Ectodermal cell (in vitro differentiated cells): ENCODE results near the gene PIH1D2.
"Not testable (repeated sequence)": the region's sequence is repeated elsewhere in the genome, so short reads cannot be mapped to it uniquely, and the experiment has no call there.

Experiments
- H3K27ac ChIP-seq: 2 replicates; pipeline ENCODE4 v1.7.0; 2013; ENCODE audit warnings: mild to moderate bottlenecking, low read depth, low read length; ENCODE audit not compliant: insufficient read depth, poor library complexity, severe bottlenecking
- H3K27me3 ChIP-seq: 2 replicates; pipeline ENCODE4 v1.7.0; 2013; ENCODE audit warnings: mild to moderate bottlenecking, low read length; ENCODE audit not compliant: insufficient read depth, control insufficient read depth, poor library complexity, severe bottlenecking
- H3K36me3 ChIP-seq: one replicate; pipeline ENCODE4 v1.7.0; 2013; ENCODE audit warnings: low read length; ENCODE audit not compliant: control insufficient read depth, insufficient read depth
- H3K4me1 ChIP-seq: one replicate; pipeline ENCODE4 v1.7.0; 2013; ENCODE audit warnings: low read length; ENCODE audit not compliant: control insufficient read depth, insufficient read depth
- H3K4me3 ChIP-seq: 2 replicates; pipeline ENCODE4 v1.7.0; 2013; ENCODE audit warnings: low read depth, low read length, control low read depth; ENCODE audit not compliant: insufficient read depth
- H3K9me3 ChIP-seq: 2 replicates; pipeline ENCODE4 v1.7.0; 2013; ENCODE audit warnings: mild to moderate bottlenecking, low read length, moderate library complexity; ENCODE audit not compliant: control insufficient read depth
- WGBS, 2 experiments: methylation state at CpG; one replicate each; pipeline ENCODE4 v1.1.7; 2013; ENCODE audit warnings: missing lambda C conversion rate in 2 of 2; 5-methylcytosine and 5-hydroxymethylcytosine counted together

Gene PIH1D2

DNA sequence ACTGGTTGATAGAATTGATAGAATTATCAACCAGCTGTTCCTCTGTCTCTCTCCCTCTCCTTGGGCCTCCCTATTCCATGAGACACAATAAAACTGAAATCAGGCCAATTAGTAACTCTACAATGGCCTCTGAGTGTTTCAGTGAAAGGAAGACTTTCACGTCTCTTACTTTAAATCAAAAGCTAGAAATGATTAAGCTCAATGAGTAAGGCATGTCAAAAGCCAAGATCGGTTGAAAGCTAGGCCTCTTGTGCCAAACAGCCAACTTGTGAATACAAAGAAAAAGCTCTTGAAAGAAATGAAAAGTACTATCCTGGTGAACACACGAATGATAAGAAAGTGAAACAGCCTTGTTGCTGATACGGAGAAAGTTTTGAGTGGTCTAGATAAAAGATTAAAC lies 16.6 kb downstream of the PIH1D2 start:
- H3K4me1 ChIP-seq, result no peaks in the 10 kb centered on the region
- peaks cover 37% of the 10 kb centered on the region for H3K36me3 ChIP-seq
- H3K4me3 ChIP-seq, result no peak overlapping the region
- no peak overlapping the region for H3K27ac ChIP-seq
- WGBS, 2 experiments, result 86% methylated on average over 4 of the region's 4 CpGs
- no peaks in the 10 kb centered on the region for H3K9me3 ChIP-seq
- H3K27me3 ChIP-seq, result no peaks in the 10 kb centered on the region

DNA sequence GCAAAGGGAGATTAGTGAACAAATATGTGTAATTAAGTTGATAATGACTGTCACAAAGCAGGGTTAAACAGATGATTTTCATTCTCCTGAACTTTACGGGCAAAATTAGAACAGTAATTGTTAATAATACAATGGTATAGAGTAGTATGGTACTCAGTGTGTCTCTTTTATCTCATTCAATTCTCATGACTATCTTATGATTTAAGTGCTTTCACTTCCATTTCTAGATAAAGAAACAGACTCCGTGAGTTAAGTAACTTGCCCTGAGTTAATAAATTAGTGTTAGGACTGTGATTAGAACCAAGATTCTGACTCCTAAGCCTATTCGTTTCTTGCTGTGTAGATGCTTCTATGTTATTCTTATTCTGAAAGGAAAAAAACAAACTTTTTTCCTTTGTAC lies 22.0 kb downstream of the PIH1D2 start:
- WGBS, 2 experiments, result 93 to 100% methylated on average over 3 of the region's 3 CpGs
- no peaks in the 10 kb centered on the region for H3K4me1 ChIP-seq

DNA sequence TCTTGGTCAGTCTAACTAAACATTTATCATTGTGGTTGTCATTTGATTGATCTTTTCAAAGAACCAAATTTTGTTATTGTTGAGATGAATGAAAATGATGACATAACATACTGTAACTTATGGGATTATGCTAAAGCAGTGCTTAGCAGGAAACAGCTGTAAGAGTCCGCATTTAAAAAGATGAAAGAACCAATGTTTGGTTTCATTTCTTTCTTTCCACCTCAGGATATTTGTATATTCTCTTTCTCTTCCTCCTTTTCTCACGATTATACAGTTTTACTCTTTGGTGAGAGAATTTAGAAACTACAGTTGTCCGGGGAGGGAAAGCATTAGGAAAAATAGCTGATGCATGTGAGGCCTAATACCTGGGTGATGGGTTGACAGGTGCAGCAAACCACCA lies 23.1 kb downstream of the PIH1D2 start:
- 91 to 97% methylated on average over 1 to 3 of the region's 3 CpGs for WGBS, 2 experiments

More for the DNA sequence above, 22.0 kb downstream of the PIH1D2 start:
- H3K9me3 ChIP-seq, result no peaks in the 10 kb centered on the region
- H3K27ac ChIP-seq, result no peak overlapping the region
- H3K4me3 ChIP-seq, result no peak overlapping the region
- no peaks in the 10 kb centered on the region for H3K27me3 ChIP-seq
- H3K36me3 ChIP-seq, result peaks cover 35% of the 10 kb centered on the region

DNA sequence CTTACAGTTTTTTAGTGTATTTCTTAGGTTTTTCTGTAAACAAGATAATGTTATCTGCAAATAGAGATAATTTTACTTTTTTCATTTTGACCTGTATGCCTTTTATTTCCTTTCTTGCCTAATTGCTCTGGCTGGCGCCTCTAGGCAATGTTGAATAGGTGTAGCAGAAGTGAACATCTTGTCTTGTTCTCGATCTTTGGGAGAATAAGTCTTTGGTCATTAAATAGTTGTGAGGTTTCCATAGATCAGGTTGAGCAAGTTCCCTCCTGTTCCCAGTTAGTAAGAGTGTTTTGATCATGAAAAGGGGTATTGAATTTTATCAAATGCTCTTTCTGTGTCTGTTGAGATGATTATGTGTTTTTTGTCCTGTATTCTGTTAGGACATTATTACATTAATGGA lies 24.0 kb downstream of the PIH1D2 start:
- Histone ChIP-seq H3K4me1 (no peaks in the 10 kb centered on the region), H3K4me3 (no peak overlapping the region), H3K27ac (no peak overlapping the region), H3K27me3 (no peaks in the 10 kb centered on the region), H3K36me3 (peaks cover 45% of the 10 kb centered on the region), H3K9me3 (no peaks in the 10 kb centered on the region)
- 48 to 49% methylated on average over 2 of the region's 2 CpGs for WGBS, 2 experiments

More for the DNA sequence above, 23.1 kb downstream of the PIH1D2 start:
- Histone ChIP-seq H3K4me3 (no peak overlapping the region), H3K27me3 (no peaks in the 10 kb centered on the region), H3K9me3 (no peaks in the 10 kb centered on the region), H3K4me1 (no peaks in the 10 kb centered on the region), H3K36me3 (peaks cover 39% of the 10 kb centered on the region), H3K27ac (no peak overlapping the region)

DNA sequence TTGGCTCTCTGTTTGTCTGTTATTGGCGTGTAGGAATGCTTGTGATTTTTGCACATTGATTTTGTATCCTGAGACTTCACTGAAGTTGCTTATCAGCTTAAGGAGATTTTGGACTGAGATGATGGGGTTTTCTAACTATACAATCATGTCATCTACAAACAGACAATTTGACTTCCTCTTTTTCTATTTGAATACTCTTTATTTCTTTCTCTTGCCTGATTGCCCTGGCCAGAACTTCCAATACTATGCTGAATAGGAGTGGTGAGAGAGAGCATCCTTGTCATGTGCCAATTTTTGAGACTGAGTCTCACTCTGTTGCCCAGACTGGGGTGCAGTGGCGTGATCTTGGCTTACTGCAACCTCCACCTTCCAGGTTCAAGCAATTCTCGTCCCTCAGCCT lies 25.6 kb downstream of the PIH1D2 start:
- not testable (repeated sequence) for H3K27ac ChIP-seq, H3K4me3 ChIP-seq, H3K9me3 ChIP-seq, H3K4me1 ChIP-seq, H3K27me3 ChIP-seq
- WGBS, 2 experiments, result 91 to 97% methylated on average over 3 of the region's 3 CpGs
- peaks cover 40% of the 10 kb centered on the region for H3K36me3 ChIP-seq

DNA sequence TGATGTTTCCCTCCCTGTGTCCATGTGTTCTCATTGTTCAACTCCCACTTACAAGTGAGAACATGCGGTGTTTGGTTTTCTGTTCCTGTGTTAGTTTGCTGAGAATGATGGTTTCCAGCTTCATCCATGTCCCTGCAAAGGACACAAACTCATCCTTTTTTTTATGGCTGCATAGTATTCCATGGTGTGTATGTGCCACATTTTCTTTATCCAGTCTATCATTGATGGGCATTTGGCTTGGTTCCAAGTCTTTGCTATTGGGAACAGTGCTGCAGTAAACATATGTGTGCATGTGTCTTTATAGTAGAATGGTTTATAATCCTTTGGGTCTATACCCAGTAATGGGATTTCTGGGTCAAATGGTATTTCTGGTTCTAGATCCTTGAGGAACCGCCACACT lies 27.2 kb downstream of the PIH1D2 start:
- H3K27ac ChIP-seq, H3K4me3 ChIP-seq, H3K4me1 ChIP-seq, H3K27me3 ChIP-seq, H3K9me3 ChIP-seq: not testable (repeated sequence)
- 95 to 96% methylated on average over 1 of the region's 2 CpGs for WGBS, 2 experiments
- H3K36me3 ChIP-seq, result peaks cover 37% of the 10 kb centered on the region

DNA sequence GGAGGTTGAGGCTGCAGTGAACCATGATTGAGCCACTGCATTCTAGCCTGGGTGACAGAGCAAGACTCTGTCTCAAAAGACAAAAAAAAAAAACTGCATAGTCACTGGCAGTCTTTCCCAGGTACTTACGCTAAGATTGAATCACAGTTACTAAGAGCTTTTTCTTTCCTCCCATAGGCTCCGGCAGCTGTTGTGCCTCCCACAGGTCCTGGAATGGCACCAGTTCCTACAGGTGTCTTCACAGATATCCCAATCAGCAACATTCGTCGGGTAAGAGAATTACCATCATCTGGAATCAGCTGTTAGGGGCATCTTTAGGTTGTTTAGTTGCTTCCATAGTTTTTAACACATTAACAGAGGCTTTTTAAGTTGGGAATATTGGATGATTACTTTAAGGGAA lies 28.9 kb downstream of the PIH1D2 start:
- Histone ChIP-seq H3K4me1 (no peaks in the 10 kb centered on the region), H3K27me3 (no peaks in the 10 kb centered on the region), H3K4me3 (no peak overlapping the region), H3K36me3 (peaks cover 26% of the 10 kb centered on the region), H3K27ac (no peak overlapping the region), H3K9me3 (no peaks in the 10 kb centered on the region)
- 92 to 95% methylated on average over 3 to 4 of the region's 4 CpGs for WGBS, 2 experiments

DNA sequence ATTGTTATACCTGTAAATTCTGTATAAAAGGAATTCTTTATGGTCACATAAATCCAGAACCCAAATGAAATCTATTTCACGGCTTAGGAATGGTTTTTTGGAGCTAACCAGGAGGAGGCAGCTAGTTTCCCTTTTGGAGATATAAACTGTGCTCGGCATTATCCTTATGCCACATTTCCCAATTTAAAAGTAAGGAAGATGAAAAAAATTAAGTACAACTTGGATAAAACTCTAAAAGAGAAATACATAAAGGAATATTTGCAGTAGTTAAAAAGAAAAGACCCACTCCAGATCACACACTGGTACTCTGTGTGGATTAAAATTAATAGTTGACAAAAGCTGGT lies 30.9 kb downstream of the PIH1D2 start:
- no peak overlapping the region for H3K27ac ChIP-seq
- 100% methylated on average over 1 of the region's 2 CpGs for WGBS, 2 experiments
- H3K36me3 ChIP-seq, result peaks cover 33% of the 10 kb centered on the region
- H3K4me3 ChIP-seq, result no peak overlapping the region
- H3K9me3 ChIP-seq, result no peaks in the 10 kb centered on the region
- H3K4me1 ChIP-seq, result no peaks in the 10 kb centered on the region
- no peaks in the 10 kb centered on the region for H3K27me3 ChIP-seq

DNA sequence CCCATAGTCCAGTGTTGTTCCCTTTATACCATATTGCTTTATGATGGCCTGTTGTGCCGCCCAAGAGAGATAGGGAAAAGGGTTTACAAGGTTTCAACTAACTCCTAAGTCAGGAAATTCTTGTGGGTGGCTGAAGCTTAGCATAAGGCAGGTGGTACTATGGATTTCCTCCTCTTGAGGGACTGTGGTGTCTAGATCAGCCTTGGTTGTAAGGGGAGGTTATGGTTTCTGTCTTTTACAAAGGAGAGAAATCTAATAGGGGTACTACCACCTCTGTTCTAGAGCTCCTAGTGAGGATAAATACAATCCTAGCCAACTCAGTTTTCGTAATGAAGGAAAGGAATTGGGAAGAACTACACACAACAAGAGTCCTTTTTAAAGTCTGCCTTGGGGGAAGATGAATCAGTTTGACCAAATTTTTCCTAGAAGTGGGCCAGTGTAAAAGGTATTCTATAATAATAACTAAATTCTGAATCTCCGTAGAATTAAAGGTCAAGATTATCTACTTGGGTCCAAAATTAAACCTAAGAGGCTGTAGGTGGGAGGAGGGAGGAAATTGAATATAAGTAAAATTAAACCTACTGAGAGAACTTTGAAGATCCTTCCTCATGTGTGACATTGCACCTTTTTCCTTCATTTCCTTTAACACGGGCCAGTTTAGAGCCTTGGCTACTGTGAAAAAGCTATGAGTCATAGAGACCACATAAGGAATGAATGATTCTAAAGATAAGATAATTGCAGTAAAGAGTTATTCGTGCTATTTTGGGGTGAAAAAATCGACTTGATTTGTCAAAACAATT lies 31.5 kb downstream of the PIH1D2 start:
- H3K4me1 ChIP-seq, result no peaks in the 10 kb centered on the region
- H3K27ac ChIP-seq, result no peak overlapping the region
- H3K36me3 ChIP-seq, result peaks cover 39% of the 10 kb centered on the region
- no peak overlapping the region for H3K4me3 ChIP-seq
- H3K27me3 ChIP-seq, result no peaks in the 10 kb centered on the region
- 83 to 98% methylated on average over 3 to 6 of the region's 6 CpGs for WGBS, 2 experiments
- no peaks in the 10 kb centered on the region for H3K9me3 ChIP-seq

DNA sequence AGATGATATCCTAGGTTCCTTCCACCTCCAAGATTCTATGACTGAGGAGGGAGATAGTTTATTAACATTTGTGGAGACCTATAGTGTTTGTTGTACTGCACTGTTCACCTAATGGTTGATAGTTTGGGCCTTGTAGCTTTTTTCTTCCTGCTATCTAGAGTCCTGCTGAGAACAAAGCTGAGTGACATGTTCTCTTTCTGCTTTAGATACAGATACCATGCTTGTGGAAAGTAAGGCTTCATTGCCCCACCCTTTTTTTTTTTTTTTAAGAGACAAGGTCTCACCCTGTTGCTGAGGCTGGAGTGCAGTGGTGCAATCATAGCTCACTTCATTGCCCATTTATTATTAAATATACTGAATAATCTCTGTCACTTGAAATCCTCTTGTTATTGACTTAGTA lies 36.3 kb downstream of the PIH1D2 start:
- H3K9me3 ChIP-seq, result no peaks in the 10 kb centered on the region
- H3K27ac ChIP-seq, result no peak overlapping the region
- H3K4me1 ChIP-seq, result no peaks in the 10 kb centered on the region
- H3K27me3 ChIP-seq, result no peaks in the 10 kb centered on the region
- H3K4me3 ChIP-seq, result no peak overlapping the region
- peaks cover 42% of the 10 kb centered on the region for H3K36me3 ChIP-seq

DNA sequence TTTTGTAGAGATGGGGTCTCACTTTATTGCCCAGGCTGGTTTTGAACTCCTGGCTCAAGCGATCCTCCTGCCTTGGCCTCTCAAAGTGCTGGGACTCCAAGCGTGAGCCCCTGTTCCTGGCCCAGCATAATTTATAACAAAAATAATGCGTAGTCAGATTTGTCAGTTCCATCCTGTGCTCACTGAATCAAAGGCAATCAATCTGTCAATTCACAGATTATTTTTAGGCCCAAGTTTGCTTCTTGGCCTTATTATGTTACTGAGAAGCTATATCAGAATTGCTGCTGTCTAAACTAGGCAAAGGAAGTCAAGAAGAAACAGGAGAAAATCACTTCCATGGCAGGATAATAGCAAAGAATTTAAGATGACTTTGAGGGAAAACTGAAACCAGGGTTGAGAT lies 39.9 kb downstream of the PIH1D2 start:
- Histone ChIP-seq H3K4me3 (no peak overlapping the region), H3K36me3 (peaks cover 56% of the 10 kb centered on the region), H3K27me3 (no peaks in the 10 kb centered on the region), H3K9me3 (no peaks in the 10 kb centered on the region), H3K27ac (no peak overlapping the region), H3K4me1 (no peaks in the 10 kb centered on the region)
- 92 to 94% methylated on average over 3 of the region's 3 CpGs for WGBS, 2 experiments
